Parathyroid adenoma (tissue), 2 donors: Measurements from ENCODE around the gene TTC6.
A peak's percentile ranks its signal among the peaks of the same experiment; 100 is the strongest.

ENCODE experiments used
- H2AFZ ChIP-seq: fragments of 300-600 bp; sonication (generic); one replicate; pipeline ENCODE4 v1.7.0; 2017; ENCODE audit warnings: antibody characterized with exemption, mild to moderate bottlenecking
- H3K27ac ChIP-seq: fragments of 300-600 bp; sonication (generic); one replicate; pipeline ENCODE4 v1.7.0; 2017
- H3K27me3 ChIP-seq: fragments of 300-600 bp; sonication (generic); one replicate; pipeline ENCODE4 v1.7.0; 2017; ENCODE audit warnings: low read length; ENCODE audit not compliant: control insufficient read depth, insufficient read depth
- H3K36me3 ChIP-seq: fragments of 300-600 bp; sonication (generic); one replicate; pipeline ENCODE4 v1.7.0; 2017; ENCODE audit warnings: low read length; ENCODE audit not compliant: control insufficient read depth, insufficient read depth
- H3K4me1 ChIP-seq: fragments of 300-600 bp; sonication (generic); one replicate; pipeline ENCODE4 v1.7.0; 2017; ENCODE audit warnings: control low read depth
- H3K4me2 ChIP-seq: fragments of 300-600 bp; sonication (generic); one replicate; pipeline ENCODE4 v1.7.0; 2017; ENCODE audit warnings: low read length
- H3K4me3 ChIP-seq: fragments of 300-600 bp; sonication (generic); one replicate; pipeline ENCODE4 v1.7.0; 2017; ENCODE audit warnings: low read depth, low read length
- H3K79me2 ChIP-seq: fragments of 300-600 bp; sonication (generic); one replicate; pipeline ENCODE4 v1.7.0; 2017; ENCODE audit warnings: control low read depth
- H3K9ac ChIP-seq: fragments of 300-600 bp; sonication (generic); one replicate; pipeline ENCODE4 v1.7.0; 2017; ENCODE audit warnings: mild to moderate bottlenecking
- H3K9me3 ChIP-seq: fragments of 300-600 bp; sonication (generic); one replicate; pipeline ENCODE4 v1.7.0; 2017; ENCODE audit warnings: low read length; ENCODE audit not compliant: control insufficient read depth
- TF ChIP-seq, protein P1 (sequence below): fragments of 300-600 bp; sonication (generic); IDR thresholded peaks from one replicate; pipeline ENCODE4 v1.7.0; 2017; ENCODE audit warnings: antibody characterized with exemption, mild to moderate bottlenecking
- donor health status: primary hyperparathyroidism.

The TTC6 gene

DNA sequence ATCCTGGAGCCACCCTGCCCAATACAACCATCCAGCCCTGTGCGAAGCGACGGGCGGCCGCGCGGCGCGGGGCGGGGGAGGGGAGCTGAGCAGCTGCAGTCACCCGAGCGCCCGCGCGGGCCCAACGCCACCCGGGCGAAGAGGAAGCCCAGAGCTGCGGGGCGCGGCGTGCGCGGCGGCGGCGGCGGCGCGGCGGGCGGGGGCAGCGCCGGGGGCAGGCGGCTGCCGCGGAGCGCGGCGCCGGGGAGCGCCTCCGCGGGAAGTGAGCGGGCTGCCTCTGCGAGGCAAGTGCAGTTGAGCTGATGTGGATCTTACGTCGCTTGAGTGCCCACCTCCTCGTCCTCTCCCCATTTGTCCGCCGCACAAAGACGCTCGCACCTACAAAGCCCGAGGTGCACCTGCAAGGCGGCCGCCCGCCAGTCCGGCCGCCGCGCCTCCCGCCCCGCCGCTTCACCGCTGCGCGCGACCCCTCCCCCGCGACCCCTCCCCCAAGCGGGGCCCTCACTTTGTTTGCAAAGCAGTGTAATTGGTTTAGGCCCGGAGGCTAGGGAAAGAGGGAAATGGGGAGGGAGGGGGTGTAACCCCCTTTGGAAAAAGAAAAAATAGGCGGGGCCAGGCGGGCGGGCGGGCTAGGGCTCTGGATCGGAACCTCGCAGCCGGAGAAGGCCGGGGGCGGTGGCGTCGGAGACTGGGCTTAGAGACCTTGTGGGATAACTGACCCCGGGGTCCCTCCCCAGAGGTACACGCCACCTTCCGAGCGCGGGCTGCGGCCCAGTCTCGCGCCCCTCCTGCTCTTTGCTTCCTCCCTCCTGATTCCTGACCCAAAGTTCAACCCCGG lies at the start of gene TTC6, which contains the start of gene FOXA1:
TSS of gene TTC6 (plus strand) at position 659 of the 838 bp plus-strand sequence. CDS start 26,436 bp downstream, outside the sequence.
TSS of gene FOXA1 (minus strand) at position 279 of the 838 bp plus-strand sequence. CDS start at position 2, 277 bp downstream.
- H3K79me2 ChIP-seq: no peaks in the 10 kb centered on the region
- H3K27ac ChIP-seq: no peak within 1 kb of the TSS
- peaks cover 2% of the 10 kb centered on the region for H3K9me3 ChIP-seq
- H3K27me3 ChIP-seq: peaks cover 60% of the 10 kb centered on the region
- H3K4me2 ChIP-seq: peak within 1 kb of the TSS; percentile 41
- TF ChIP-seq, protein P1, sequence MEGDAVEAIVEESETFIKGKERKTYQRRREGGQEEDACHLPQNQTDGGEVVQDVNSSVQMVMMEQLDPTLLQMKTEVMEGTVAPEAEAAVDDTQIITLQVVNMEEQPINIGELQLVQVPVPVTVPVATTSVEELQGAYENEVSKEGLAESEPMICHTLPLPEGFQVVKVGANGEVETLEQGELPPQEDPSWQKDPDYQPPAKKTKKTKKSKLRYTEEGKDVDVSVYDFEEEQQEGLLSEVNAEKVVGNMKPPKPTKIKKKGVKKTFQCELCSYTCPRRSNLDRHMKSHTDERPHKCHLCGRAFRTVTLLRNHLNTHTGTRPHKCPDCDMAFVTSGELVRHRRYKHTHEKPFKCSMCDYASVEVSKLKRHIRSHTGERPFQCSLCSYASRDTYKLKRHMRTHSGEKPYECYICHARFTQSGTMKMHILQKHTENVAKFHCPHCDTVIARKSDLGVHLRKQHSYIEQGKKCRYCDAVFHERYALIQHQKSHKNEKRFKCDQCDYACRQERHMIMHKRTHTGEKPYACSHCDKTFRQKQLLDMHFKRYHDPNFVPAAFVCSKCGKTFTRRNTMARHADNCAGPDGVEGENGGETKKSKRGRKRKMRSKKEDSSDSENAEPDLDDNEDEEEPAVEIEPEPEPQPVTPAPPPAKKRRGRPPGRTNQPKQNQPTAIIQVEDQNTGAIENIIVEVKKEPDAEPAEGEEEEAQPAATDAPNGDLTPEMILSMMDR: no peak
- H3K9ac ChIP-seq: no peak within 1 kb of the TSS
- H3K36me3 ChIP-seq: no peaks in the 10 kb centered on the region
- peak within 1 kb of the TSS; percentile 48 for H2AFZ ChIP-seq
- no peak within 1 kb of the TSS for H3K4me3 ChIP-seq
- H3K4me1 ChIP-seq: no peaks in the 10 kb centered on the region

- TF ChIP-seq, protein P1: no peak
- Histone ChIP-seq H3K9ac (no peak overlapping the region), H3K27ac (no peak overlapping the region), H3K27me3 (no peaks in the 10 kb centered on the region), H3K79me2 (no peaks in the 10 kb centered on the region), H2AFZ (no peak overlapping the region), H3K4me3 (no peak overlapping the region), H3K4me1 (no peaks in the 10 kb centered on the region), H3K36me3 (no peaks in the 10 kb centered on the region), H3K4me2 (no peak overlapping the region), H3K9me3 (no peaks in the 10 kb centered on the region)
These were observed 48.6 kb upstream of the TTC6 start for GRCh38 chr14:37546621-37547447.

DNA sequence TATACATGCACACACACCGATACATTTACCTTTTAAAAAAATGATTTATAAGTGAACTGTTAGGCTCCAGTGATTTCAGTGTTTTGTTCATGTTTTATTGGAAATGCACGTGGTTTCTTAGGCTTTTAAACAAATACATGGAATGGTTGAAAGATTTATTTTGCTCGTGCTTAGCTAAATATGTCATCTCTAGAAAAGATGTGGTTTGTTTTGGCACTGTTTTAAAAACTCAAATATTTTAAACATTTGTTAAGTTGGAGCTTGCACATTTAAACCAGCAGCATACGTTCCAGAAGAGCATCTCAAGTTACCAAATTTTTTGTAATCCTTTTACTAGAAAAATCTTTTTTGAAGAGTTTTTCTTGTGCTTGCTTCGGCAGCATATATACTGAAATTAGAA lies 44.9 kb upstream of the TTC6 start:
- Histone ChIP-seq H3K9me3 (no peaks in the 10 kb centered on the region), H2AFZ (no peak overlapping the region), H3K36me3 (no peaks in the 10 kb centered on the region), H3K27ac (no peak overlapping the region), H3K27me3 (no peaks in the 10 kb centered on the region), H3K4me1 (no peaks in the 10 kb centered on the region), H3K4me3 (no peak overlapping the region), H3K4me2 (no peak overlapping the region), H3K79me2 (no peaks in the 10 kb centered on the region), H3K9ac (no peak overlapping the region)
- TF ChIP-seq, protein P1: no peak

GRCh38 chr14:37551119-37551518 lies 44.3 kb upstream of the TTC6 start:
- Histone ChIP-seq H3K27me3 (no peaks in the 10 kb centered on the region), H2AFZ (no peak overlapping the region)

More at GRCh38 chr14:37551119-37551518, 44.3 kb upstream of the TTC6 start:
- no peaks in the 10 kb centered on the region for H3K36me3 ChIP-seq
- no peaks in the 10 kb centered on the region for H3K4me1 ChIP-seq
- H3K4me2 ChIP-seq: no peak overlapping the region
- no peak overlapping the region for H3K9ac ChIP-seq
- H3K9me3 ChIP-seq: no peaks in the 10 kb centered on the region
- H3K79me2 ChIP-seq: no peaks in the 10 kb centered on the region
- no peak overlapping the region for H3K4me3 ChIP-seq
- TF ChIP-seq, protein P1: no peak
- no peak overlapping the region for H3K27ac ChIP-seq
